Stimulated activated CD4-positive, alpha-beta T cell treated with anti-CD3 and anti-CD28 coated beads, Interleukin-12 subunit alpha, Interleukin-12 subunit beta, amount 100 ng/mL, for 24 hours (primary cell): ENCODE results near the gene STIM2.
A peak's percentile ranks its signal among the peaks of the same experiment; 100 is the strongest.
"Not testable (repeated sequence)": the region's sequence is repeated elsewhere in the genome, so short reads cannot be mapped to it uniquely, and the experiment has no call there.

Experiments
- DNase-seq, 2 experiments: peaks; one replicate each; pipeline ENCODE4 v3.0.0-alpha.2; 2020; ENCODE audit warnings: low read depth in 2 of 2

STIM2 gene

DNA sequence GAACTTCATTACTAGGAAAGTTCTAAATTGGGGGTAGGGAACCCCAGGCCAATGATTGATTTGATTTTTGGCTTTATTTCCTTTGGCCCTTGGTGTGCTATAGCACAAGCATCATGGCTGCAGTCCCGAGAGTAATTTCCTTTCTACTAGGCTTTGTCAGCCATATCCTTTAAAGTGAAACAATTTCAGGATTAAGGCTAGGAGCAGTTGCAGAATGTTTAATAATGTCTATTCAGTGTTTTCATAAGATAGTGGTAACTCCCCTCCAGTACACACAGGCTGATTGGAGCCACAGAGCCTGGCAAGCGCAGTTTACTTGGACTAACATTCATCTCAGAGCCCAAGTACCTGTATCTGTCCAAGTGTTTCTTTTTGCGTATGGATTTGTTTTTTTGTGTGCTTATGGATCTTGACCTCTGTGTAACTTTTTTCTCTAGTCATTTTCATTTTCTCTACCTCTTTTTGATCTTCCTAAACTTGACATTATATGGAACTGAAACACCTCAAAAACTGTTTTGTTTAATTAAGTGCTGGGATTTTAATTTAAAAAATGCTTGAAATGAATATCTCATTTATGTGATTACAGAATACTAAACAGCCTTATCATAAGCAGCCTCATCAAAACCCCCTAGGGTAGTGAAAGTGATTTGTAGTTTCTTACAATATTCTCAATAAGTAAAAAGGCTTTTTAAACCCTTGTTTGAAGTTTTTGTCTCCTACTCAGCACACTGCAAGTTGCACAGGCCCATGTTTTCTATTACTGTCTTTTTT lies 7.5 kb downstream of the STIM2 start:
- DNase-seq, result no peak

GRCh38 chr4:26870576-26871262 lies 10.1 kb downstream of the STIM2 start:
- no peak for DNase-seq

GRCh38 chr4:26871611-26872010 lies 11.0 kb downstream of the STIM2 start:
- no peak for DNase-seq

DNA sequence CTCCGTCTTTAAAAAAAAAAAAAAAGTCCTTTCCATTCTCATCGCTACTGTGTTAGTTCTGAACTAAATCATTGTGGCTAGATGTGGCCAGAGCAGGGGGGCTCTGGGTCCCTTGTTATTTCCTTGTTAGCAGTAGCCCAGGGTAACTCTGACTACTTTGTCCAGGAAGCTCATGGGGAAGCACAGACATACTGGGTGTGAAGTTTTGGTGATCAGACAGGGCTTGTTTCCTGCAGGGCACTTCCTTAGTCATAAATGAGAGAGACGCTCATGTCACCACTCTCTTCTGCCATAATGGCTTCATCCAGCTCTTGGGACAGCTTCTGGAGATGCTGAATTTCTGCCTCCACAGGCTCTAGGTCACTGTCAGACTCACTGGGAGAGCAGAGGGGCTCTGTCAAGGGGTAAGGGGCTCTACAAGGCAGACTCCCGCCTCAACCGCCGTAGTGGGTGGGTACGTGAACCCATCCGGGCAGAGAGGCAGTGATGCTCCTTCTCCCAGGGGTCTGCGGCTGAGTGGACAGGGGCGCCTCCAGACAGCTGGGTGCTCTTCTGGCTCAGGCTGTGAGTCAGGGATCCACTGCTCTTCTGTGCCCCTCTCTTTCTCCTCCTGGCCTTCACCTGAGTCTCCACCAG lies 12.9 kb downstream of the STIM2 start:
- peak in 1 of 2 experiments; percentile 22 for DNase-seq

DNA sequence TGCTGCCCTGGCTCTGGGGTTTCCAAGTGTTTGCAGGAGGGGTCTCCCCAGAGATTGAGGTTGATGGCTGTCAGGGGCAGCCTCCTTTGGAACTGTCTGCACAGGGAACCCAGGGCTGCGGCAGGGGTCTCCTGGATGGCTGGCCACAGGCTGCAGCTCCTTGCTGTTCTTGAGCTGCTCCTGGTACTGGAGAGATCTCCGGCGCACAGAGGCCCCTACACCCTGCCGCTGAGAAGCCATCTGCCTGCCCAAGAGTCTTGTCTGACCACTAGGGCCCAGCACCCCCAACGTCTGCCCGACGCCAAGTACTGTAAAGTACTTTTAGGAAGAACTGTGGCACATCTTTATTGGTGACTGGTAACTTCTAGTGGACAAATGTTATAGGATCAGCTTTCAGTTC lies 13.5 kb downstream of the STIM2 start:
- no peak for DNase-seq

DNA sequence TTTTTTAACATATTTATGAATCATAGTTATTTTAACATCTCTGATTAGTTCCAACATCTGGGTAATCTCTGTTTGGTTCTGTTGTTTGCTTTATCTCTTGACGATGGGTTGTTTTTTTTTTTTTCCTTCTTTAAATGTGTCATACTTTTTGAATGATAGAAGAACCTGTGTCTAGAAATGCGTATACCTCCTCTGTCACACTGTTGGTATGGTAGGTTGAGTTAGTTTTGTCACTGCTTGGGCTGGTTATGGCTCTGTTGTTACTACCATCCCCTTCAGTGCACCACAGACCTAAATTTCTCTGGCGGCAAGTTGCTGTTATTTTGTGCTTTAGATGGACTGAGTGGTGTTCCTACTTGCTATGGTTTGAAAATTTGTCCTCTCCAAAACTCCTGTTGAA lies 16.8 kb downstream of the STIM2 start:
- no peak for DNase-seq

- DNase-seq, result no peak
Measured at GRCh38 chr4:26877961-26878360, 17.3 kb downstream of the STIM2 start.

GRCh38 chr4:26878794-26879391 lies 18.3 kb downstream of the STIM2 start:
- no peak for DNase-seq

GRCh38 chr4:26879805-26880204 lies 19.2 kb downstream of the STIM2 start:
- no peak for DNase-seq

- DNase-seq, result no peak
Measured at GRCh38 chr4:26884026-26884425, 23.4 kb downstream of the STIM2 start.

- DNase-seq, result no peak
Measured at GRCh38 chr4:26884486-26884988, 23.9 kb downstream of the STIM2 start.

DNA sequence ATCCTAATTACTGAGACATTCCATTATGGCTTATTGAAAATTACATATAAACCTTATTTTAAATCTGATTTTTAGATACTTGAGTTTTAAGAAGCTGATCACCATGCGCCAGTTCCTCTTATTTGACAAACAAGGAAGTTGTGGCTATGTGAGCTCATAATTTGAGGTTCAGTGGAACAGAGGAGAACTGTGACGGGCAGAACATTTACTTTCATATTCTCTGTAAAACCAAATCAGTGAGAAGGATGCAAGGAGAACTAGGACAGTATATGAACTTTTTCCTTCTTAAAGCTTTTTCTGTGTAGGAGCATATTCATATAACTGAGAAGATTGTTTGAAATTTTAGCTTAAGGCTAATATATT lies 25.3 kb downstream of the STIM2 start:
- no peak for DNase-seq

GRCh38 chr4:26887143-26887542 lies 26.5 kb downstream of the STIM2 start:
- DNase-seq, result no peak

DNA sequence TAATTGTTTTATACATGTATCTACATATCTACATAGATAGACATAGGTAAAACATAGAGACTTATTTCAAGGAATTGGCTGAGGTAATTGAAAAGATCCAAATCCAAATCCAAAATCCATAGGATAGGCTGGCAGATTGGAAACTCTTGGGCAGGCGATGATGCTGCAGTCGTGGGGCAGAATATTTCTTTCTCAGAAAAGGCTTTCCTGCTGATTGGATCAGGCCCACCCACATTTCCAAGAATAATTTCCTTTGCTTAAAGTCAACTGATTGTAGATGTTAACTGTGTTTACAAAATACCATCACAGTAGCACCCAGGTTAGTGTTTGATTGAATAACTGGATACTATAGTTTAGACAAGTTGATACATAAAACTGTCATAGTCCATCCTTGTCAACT lies 27.2 kb downstream of the STIM2 start:
- DNase-seq, result no peak

- DNase-seq, result no peak
Measured at GRCh38 chr4:26889356-26889755, 28.7 kb downstream of the STIM2 start.

DNA sequence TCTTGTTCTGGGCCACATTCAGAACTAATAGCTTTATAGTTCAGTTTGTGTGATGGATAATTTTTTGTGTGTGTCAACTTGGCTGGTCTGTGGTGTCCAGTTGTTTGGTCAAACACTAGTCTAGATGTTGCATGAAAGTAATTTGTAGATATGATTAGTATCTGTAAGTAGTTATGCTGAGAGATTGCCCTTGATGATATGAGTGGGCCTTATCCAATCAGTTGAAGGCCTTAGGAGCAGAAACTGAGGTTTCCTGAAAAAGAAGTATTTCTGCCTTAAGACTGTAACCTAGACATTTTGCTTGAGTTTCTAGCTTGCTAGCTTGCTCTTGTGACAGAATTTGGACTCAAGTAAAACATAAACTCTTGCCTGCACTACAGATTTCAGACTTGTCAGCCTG lies 30.4 kb downstream of the STIM2 start:
- DNase-seq, result no peak

DNA sequence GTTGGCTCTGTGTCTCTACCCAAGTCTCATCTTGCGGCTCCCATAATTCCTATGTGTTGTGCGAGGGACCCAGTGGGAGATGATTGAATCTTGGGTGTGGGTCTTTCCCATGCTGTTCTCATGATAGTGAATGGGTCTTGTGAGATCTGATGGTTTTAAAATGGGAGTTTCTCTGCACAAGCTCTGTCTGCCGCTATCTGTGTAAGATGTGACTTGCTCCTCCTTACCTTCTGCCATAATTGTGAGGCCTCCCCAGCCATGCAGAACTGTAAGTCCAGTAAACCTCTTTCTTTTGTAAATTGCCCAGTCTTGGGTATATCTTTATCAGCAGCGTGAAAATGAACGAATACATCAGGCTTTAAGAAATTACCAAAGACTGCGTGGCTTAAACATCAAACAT lies 31.2 kb downstream of the STIM2 start:
- DNase-seq, result no peak

GRCh38 chr4:26892480-26893150 lies 32.0 kb downstream of the STIM2 start:
- DNase-seq, result no peak

GRCh38 chr4:26893491-26893890 lies 32.9 kb downstream of the STIM2 start:
- DNase-seq, result no peak

GRCh38 chr4:26894881-26895280 lies 34.2 kb downstream of the STIM2 start:
- DNase-seq, result not testable (repeated sequence)

GRCh38 chr4:26896636-26897035 lies 36.0 kb downstream of the STIM2 start:
- DNase-seq, result no peak

DNA sequence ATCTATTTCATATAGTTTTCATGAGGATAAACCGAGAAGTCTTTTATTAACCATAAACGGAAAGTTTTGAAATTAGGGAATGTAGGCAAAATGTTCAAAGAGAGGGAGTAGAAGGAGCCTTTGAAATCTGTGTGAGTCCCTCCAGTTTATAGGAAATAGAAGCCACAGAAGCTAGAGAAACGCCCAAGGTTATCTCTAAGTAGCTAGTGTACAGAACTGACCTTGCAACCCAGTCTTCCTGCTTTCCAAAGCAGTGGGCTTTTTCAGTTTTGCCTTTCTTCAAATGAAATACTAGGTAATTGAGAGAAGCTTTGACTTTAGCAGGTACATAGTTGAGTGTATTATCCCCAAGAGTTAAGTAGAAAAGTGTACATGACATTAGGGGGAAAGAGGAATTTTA lies 39.4 kb downstream of the STIM2 start:
- no peak for DNase-seq
